ENCODE results near the gene SNN. TPM values are rescaled to one million over a fixed set of nuclear protein-coding genes. Genes with fewer than 3 reads are reported as not detected.

Gene SNN
- total RNA-seq, 4 donors from 2014 or later: 31.5 to 50.6 (median 36.3) TPM

- H3K27me3 ChIP-seq: no peaks in the 10 kb centered on the region
- no peak for TF ChIP-seq POLR2A (IDR thresholded peaks at IDR 0.05)
- TF ChIP-seq CTCF (IDR thresholded peaks at IDR 0.05): no peak
- 47% methylated on average over 4 of the region's 4 CpGs for whole genome bisulfite sequencing, 2 donors
- H3K4me1 ChIP-seq: peaks cover 15 to 21% of the 10 kb centered on the region in 2 donors
- no peak overlapping the region for H3K4me3 ChIP-seq (replicated peaks in 1 of 3)
- DNase-seq: no peak
- H3K9me3 ChIP-seq: no peaks in the 10 kb centered on the region
- no peak overlapping the region for H3K27ac ChIP-seq
- H3K36me3 ChIP-seq: no peaks in the 10 kb centered on the region
- intact Hi-C loops (cut with DNase I): no loop called here
Observed at GRCh38 chr16:11639008-11639562, 29.2 kb upstream of the SNN start.

- Histone ChIP-seq H3K4me3 (replicated peaks in 1 of 3) (no peak overlapping the region), H3K27ac (peak overlapping the region; percentile 88 to 97 (median 92)), H3K9me3 (no peaks in the 10 kb centered on the region), H3K27me3 (no peaks in the 10 kb centered on the region), H3K36me3 (no peaks in the 10 kb centered on the region), H3K4me1 (peaks cover 15 to 21% of the 10 kb centered on the region in 2 donors)
- peak; percentile 88 to 90 for DNase-seq
- intact Hi-C loops (cut with DNase I): loop anchor here (5.0 kb wide), 2 partner anchors 113 to 233 kb away; a partner anchor contains a TSS
- TF ChIP-seq POLR2A (IDR thresholded peaks at IDR 0.05) (peak in 1 of 2 donors; percentile 76), CTCF (IDR thresholded peaks at IDR 0.05) (no peak)
- 44 to 48% methylated on average over 25 of the region's 25 CpGs for WGBS, 2 donors
Observed at GRCh38 chr16:11639925-11640899, 28.0 kb upstream of the SNN start.

GRCh38 chr16:11640987-11641817 is 27.1 kb upstream of the SNN start:
- Histone ChIP-seq H3K9me3 (no peaks in the 10 kb centered on the region), H3K4me3 (replicated peaks in 1 of 3) (no peak overlapping the region), H3K4me1 (peaks cover 15 to 21% of the 10 kb centered on the region in 2 donors), H3K27me3 (no peaks in the 10 kb centered on the region), H3K36me3 (no peaks in the 10 kb centered on the region), H3K27ac (peak overlapping the region; percentile 88 to 97 (median 92))
- WGBS, 2 donors: 43 to 47% methylated on average over 20 of the region's 20 CpGs
- TF ChIP-seq POLR2A (IDR thresholded peaks at IDR 0.05) (no peak), CTCF (IDR thresholded peaks at IDR 0.05) (peak; percentile 75 to 91 (median 84))
- DNase-seq: peak; percentile 46 to 64
- intact Hi-C loops (cut with DNase I): loop anchor here (5.0 kb wide), 2 partner anchors 114 to 234 kb away; a partner anchor contains a TSS

- 60 to 65% methylated on average over 4 of the region's 4 CpGs for WGBS, 2 donors
Observed at GRCh38 chr16:11642765-11643116, 25.5 kb upstream of the SNN start.

More at GRCh38 chr16:11642765-11643116, 25.5 kb upstream of the SNN start:
- Histone ChIP-seq H3K4me1 (peaks cover 15 to 21% of the 10 kb centered on the region in 2 donors), H3K36me3 (no peaks in the 10 kb centered on the region), H3K9me3 (no peaks in the 10 kb centered on the region), H3K4me3 (replicated peaks in 1 of 3) (no peak overlapping the region), H3K27ac (no peak overlapping the region), H3K27me3 (no peaks in the 10 kb centered on the region)
- no peak for DNase-seq
- no peak for TF ChIP-seq CTCF (IDR thresholded peaks at IDR 0.05)
- TF ChIP-seq POLR2A (IDR thresholded peaks at IDR 0.05): no peak
- intact Hi-C loops (cut with DNase I): loop anchor here (5.0 kb wide), 2 partner anchors 115 to 235 kb away; a partner anchor contains a TSS
